GM18519 (cell line): ENCODE results near the gene CD72.

Source experiments
- ATAC-seq: cut with Tn5 transposase; IDR thresholded peaks from one replicate; pipeline ENCODE4 v1.9.1; 2021; ENCODE audit warnings: mild to moderate bottlenecking, moderate library complexity; ENCODE audit not compliant: unreplicated experiment, low FRiP score

Gene CD72

GRCh38 chr9:35560625-35561337 is 57.4 kb downstream of the CD72 start:
- no peak for ATAC-seq
